ENCODE data around the gene RASSF6. TPM values are rescaled to one million over a fixed set of nuclear protein-coding genes. Genes with fewer than 3 reads are reported as not detected.

Gene RASSF6
- polyA plus RNA-seq, 1 donor from 2014 or later, result not detected

DNA sequence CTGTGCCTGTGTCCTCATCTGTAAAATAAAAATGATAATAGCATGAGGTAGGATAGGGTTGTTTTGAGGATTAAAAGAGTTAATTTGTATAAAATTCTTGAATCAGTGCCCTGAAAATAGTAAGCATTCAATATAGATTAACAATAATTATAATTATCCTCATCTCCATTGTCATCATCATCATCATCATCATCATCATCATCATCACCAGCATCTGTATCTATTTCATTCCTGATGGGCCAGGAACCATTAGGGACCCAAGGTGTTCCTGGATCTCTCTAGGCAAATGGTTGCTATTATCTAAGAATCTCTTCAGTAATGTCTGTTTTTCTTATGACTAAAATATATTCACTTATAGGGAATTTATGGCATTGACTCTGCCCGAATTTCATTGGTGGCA is 31.6 kb downstream of the RASSF6 start:
- no peak overlapping the region for H2AFZ ChIP-seq (ENCODE audit: low read depth, low read length)
- no peak overlapping the region for H3K4me3 ChIP-seq (ENCODE audit: low read length)
- H3K9me3 ChIP-seq (ENCODE audit: low read length), result no peaks in the 10 kb centered on the region
- no peak overlapping the region for H3K9ac ChIP-seq (ENCODE audit: low read length)
- H3K4me2 ChIP-seq (ENCODE audit: low read length), result no peak overlapping the region
- H3F3A ChIP-seq (ENCODE audit: insufficient read depth, low read length, poor library complexity, severe bottlenecking), result no peaks in the 10 kb centered on the region
- H3K9me2 ChIP-seq (ENCODE audit: insufficient read depth, low read length), result no peaks in the 10 kb centered on the region
- H3K79me2 ChIP-seq (replicated peaks; ENCODE audit: insufficient read depth, low read length), result no peaks in the 10 kb centered on the region
- H3K36me3 ChIP-seq (ENCODE audit: insufficient read depth, low read length), result no peaks in the 10 kb centered on the region
- TF ChIP-seq EP300 (conservative IDR thresholded peaks at IDR 0.05; ENCODE audit: poor library complexity, severe bottlenecking) (no peak), MXI1 (conservative IDR thresholded peaks at IDR 0.05; ENCODE audit: poor library complexity, severe bottlenecking) (no peak), SMC3 (conservative IDR thresholded peaks at IDR 0.05; ENCODE audit: poor library complexity) (no peak), EZH2 (IDR thresholded peaks at IDR 0.05; ENCODE audit: borderline replicate concordance, insufficient read depth, low read length, poor library complexity, severe bottlenecking) (no peak), RAD21 (conservative IDR thresholded peaks at IDR 0.05) (no peak), POLR2AphosphoS5 (IDR thresholded peaks at IDR 0.05) (no peak), TAF1 (IDR thresholded peaks at IDR 0.05; ENCODE audit: low read depth) (no peak)
- TF ChIP-seq, protein P1, sequence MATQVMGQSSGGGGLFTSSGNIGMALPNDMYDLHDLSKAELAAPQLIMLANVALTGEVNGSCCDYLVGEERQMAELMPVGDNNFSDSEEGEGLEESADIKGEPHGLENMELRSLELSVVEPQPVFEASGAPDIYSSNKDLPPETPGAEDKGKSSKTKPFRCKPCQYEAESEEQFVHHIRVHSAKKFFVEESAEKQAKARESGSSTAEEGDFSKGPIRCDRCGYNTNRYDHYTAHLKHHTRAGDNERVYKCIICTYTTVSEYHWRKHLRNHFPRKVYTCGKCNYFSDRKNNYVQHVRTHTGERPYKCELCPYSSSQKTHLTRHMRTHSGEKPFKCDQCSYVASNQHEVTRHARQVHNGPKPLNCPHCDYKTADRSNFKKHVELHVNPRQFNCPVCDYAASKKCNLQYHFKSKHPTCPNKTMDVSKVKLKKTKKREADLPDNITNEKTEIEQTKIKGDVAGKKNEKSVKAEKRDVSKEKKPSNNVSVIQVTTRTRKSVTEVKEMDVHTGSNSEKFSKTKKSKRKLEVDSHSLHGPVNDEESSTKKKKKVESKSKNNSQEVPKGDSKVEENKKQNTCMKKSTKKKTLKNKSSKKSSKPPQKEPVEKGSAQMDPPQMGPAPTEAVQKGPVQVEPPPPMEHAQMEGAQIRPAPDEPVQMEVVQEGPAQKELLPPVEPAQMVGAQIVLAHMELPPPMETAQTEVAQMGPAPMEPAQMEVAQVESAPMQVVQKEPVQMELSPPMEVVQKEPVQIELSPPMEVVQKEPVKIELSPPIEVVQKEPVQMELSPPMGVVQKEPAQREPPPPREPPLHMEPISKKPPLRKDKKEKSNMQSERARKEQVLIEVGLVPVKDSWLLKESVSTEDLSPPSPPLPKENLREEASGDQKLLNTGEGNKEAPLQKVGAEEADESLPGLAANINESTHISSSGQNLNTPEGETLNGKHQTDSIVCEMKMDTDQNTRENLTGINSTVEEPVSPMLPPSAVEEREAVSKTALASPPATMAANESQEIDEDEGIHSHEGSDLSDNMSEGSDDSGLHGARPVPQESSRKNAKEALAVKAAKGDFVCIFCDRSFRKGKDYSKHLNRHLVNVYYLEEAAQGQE (IDR thresholded peaks at IDR 0.05; ENCODE audit: borderline replicate concordance), result no peak
- TF ChIP-seq, protein P2, sequence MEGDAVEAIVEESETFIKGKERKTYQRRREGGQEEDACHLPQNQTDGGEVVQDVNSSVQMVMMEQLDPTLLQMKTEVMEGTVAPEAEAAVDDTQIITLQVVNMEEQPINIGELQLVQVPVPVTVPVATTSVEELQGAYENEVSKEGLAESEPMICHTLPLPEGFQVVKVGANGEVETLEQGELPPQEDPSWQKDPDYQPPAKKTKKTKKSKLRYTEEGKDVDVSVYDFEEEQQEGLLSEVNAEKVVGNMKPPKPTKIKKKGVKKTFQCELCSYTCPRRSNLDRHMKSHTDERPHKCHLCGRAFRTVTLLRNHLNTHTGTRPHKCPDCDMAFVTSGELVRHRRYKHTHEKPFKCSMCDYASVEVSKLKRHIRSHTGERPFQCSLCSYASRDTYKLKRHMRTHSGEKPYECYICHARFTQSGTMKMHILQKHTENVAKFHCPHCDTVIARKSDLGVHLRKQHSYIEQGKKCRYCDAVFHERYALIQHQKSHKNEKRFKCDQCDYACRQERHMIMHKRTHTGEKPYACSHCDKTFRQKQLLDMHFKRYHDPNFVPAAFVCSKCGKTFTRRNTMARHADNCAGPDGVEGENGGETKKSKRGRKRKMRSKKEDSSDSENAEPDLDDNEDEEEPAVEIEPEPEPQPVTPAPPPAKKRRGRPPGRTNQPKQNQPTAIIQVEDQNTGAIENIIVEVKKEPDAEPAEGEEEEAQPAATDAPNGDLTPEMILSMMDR (IDR thresholded peaks at IDR 0.05; ENCODE audit: poor library complexity, severe bottlenecking), result no peak
- no peak overlapping the region for H3K27ac ChIP-seq (ENCODE audit: low read length)
- no peaks in the 10 kb centered on the region for H3K27me3 ChIP-seq (ENCODE audit: insufficient read depth, low read depth, low read length)
- H4K20me1 ChIP-seq (ENCODE audit: insufficient read depth), result no peaks in the 10 kb centered on the region

GRCh38 chr4:73586666-73587065 is 33.6 kb downstream of the RASSF6 start:
- Histone ChIP-seq H3K9me3 (ENCODE audit: low read length) (no peaks in the 10 kb centered on the region), H3F3A (ENCODE audit: insufficient read depth, low read length, poor library complexity, severe bottlenecking) (no peaks in the 10 kb centered on the region), H3K27ac (ENCODE audit: low read length) (no peak overlapping the region), H3K79me2 (replicated peaks; ENCODE audit: insufficient read depth, low read length) (no peaks in the 10 kb centered on the region), H3K4me3 (ENCODE audit: low read length) (no peak overlapping the region), H3K9ac (ENCODE audit: low read length) (no peak overlapping the region), H4K20me1 (ENCODE audit: insufficient read depth) (no peaks in the 10 kb centered on the region), H2AFZ (ENCODE audit: low read depth, low read length) (no peak overlapping the region), H3K4me2 (ENCODE audit: low read length) (no peak overlapping the region), H3K9me2 (ENCODE audit: insufficient read depth, low read length) (no peaks in the 10 kb centered on the region), H3K27me3 (ENCODE audit: insufficient read depth, low read depth, low read length) (no peaks in the 10 kb centered on the region), H3K36me3 (ENCODE audit: insufficient read depth, low read length) (no peaks in the 10 kb centered on the region)
- TF ChIP-seq EP300 (conservative IDR thresholded peaks at IDR 0.05; ENCODE audit: poor library complexity, severe bottlenecking), result no peak
- TF ChIP-seq POLR2AphosphoS5 (IDR thresholded peaks at IDR 0.05), result no peak

DNA sequence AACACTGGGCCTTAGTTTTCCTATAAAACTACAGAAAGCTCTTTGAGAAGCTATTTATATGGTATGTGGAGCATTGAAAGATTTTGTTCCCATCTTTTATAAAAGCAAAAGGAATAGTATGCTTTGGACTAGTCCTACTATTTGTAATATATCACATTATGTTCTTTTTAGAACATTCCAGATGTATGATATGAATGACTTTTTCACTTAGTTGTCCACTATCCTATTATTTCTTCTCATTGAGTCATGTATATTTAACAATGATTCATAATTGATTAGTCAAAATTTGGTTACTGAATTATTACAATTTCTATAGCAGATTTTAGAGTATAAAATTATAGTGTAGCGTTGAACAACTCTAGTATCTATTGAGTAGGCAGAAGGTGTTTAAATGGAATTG is 34.2 kb downstream of the RASSF6 start:
- Histone ChIP-seq H3K4me2 (ENCODE audit: low read length) (no peak overlapping the region), H3K9me3 (ENCODE audit: low read length) (no peaks in the 10 kb centered on the region), H3K9ac (ENCODE audit: low read length) (no peak overlapping the region), H3F3A (ENCODE audit: insufficient read depth, low read length, poor library complexity, severe bottlenecking) (no peaks in the 10 kb centered on the region), H3K9me2 (ENCODE audit: insufficient read depth, low read length) (no peaks in the 10 kb centered on the region), H3K27me3 (ENCODE audit: insufficient read depth, low read depth, low read length) (no peaks in the 10 kb centered on the region), H3K4me3 (ENCODE audit: low read length) (no peak overlapping the region), H4K20me1 (ENCODE audit: insufficient read depth) (no peaks in the 10 kb centered on the region), H3K79me2 (replicated peaks; ENCODE audit: insufficient read depth, low read length) (no peaks in the 10 kb centered on the region), H2AFZ (ENCODE audit: low read depth, low read length) (no peak overlapping the region), H3K27ac (ENCODE audit: low read length) (no peak overlapping the region), H3K36me3 (ENCODE audit: insufficient read depth, low read length) (no peaks in the 10 kb centered on the region)
- TF ChIP-seq, protein P2 (IDR thresholded peaks at IDR 0.05; ENCODE audit: poor library complexity, severe bottlenecking), result no peak
- no peak for TF ChIP-seq EZH2 (IDR thresholded peaks at IDR 0.05; ENCODE audit: borderline replicate concordance, insufficient read depth, low read length, poor library complexity, severe bottlenecking)
- no peak for TF ChIP-seq SMC3 (conservative IDR thresholded peaks at IDR 0.05; ENCODE audit: poor library complexity)
- no peak for TF ChIP-seq EP300 (conservative IDR thresholded peaks at IDR 0.05; ENCODE audit: poor library complexity, severe bottlenecking)
- TF ChIP-seq TAF1 (IDR thresholded peaks at IDR 0.05; ENCODE audit: low read depth), result no peak
- TF ChIP-seq MXI1 (conservative IDR thresholded peaks at IDR 0.05; ENCODE audit: poor library complexity, severe bottlenecking), result no peak
- TF ChIP-seq RAD21 (conservative IDR thresholded peaks at IDR 0.05), result no peak
- TF ChIP-seq POLR2AphosphoS5 (IDR thresholded peaks at IDR 0.05), result no peak
